ENCODE data around the gene ATG10.
"Not testable (repeated sequence)": the region's sequence is repeated elsewhere in the genome, so short reads cannot be mapped to it uniquely, and the experiment has no call there.

DNA sequence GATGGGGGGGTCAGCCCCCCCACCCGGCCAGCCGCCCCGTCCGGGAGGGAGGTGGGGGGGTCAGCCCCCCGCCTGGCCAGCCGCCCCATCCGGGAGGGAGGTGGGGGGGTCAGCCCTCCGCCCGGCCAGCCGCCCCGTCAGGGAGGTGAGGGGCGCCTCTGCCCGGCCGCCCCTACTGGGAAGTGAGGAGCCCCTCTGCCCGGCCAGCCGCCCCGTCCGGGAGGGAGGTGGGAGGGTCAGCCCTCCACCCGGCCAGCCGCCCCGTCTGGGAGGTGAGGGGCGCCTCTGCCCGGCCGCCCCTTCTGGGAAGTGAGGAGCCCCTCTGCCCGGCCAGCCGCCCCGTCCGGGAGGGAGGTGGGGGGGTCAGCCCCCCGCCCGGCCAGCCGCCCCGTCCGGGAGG is 168.0 kb downstream of the ATG10 start:
- TF ChIP-seq POLR2A, CTCF (IDR thresholded peaks at IDR 0.05): not testable (repeated sequence)
